HG03460 (cell line): ENCODE results near the gene CORO2A.
A peak's percentile ranks its signal among the peaks of the same experiment; 100 is the strongest.
"Not testable (repeated sequence)": the region's sequence is repeated elsewhere in the genome, so short reads cannot be mapped to it uniquely, and the experiment has no call there.

Source experiments
- ATAC-seq: cut with Tn5 transposase; IDR thresholded peaks from one replicate; pipeline ENCODE4 v1.9.1; 2021; ENCODE audit not compliant: unreplicated experiment

Gene CORO2A

DNA sequence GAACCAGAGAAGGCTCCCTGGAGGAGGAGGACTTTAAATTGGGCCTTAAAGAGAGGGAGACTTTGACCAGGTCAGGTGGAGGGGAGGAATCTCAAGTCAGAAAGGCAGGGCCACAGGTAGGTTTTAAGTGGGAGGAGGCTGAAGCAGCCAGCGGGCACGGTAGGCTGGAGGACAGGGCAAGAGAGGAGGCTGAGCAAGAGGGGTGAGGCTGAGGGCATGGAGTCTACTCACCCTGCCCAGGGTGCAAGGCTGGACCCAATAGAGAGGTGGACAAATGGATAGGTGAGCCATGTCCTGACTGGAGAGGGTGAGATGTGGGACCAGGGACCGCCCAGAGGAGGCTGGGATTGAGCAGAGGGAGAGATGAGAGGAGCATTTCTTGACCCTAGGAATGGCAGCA is 47.8 kb downstream of the CORO2A start:
- ATAC-seq, result no peak

DNA sequence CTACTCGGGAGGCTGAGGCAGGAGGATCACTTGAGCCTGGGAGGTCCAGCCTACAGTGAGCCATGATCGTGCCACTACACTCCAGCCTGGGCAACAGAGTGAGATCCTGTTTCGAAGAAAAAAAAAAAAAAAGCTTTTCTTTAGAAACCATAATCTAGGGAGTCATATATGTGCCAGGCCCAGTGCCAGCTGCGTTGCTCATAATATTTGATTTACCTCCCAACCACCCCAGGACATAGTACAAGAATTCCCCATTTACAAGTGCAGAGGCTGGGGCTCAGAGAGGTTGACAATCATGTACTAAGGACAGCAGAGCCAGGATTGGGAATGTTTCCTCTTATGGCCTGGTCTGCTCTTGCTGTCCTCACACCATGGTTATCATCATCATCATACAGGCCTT is 48.4 kb downstream of the CORO2A start:
- no peak for ATAC-seq

DNA sequence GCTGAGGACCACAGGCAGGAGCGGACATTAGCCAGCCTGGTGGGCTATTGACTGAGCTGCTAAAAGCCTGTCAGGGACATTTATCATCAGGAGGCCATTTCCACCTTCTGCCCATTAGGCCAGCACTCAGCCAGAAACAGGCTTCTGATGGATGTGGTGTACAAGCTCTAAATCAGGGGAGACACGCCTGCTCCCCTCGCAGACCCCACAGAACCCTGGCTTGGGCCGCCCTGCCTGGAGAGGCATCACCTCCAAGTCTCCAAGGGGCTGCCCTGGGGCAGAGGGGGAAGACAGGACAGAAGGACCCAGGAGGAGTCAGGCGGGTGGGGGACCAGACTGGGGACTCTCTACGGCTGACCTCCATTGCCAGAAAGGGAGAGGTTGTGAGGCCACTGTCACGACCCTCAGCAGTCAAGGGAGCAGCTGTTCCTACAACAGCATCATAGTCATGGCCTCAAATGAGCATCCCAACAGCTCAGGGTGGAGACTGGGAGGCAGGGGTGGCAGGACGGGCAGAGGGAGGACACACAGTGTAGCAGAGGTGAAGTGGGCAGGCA is 49.4 kb downstream of the CORO2A start:
- no peak for ATAC-seq

DNA sequence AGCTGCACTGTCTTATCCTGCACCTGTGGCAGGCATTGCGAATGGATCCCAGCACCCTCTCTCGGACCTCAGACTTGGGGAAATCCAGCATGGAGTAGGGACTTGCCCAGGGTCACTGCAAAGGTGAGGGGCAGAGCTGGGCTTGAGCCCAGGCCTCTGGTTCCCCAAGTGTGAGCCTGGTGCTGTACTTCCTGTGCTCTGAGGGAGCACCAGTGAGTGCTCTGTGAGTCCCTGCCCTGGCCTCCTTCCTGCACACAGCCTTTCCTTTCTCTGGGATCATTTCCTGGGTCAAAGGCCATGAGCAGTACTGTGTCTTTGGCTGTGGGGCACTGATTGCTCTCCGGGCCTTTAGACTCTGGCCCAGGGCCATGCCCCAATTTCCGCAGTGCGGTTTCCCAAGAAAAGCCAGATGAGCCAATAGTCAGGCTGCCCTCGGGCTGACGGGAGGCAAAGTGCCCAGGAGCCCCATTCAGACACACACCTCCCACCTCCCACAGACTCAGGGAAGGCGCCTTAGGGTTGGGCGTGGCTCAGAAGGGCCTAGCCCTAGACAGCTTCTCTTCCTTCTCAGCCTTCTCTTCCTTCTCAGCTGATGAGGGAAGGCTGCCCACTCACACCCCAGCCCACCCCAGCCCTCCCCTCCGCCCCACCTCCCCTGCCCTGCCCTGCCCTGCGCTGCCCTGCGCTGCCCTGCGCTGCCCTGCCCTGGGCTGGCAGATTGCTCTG is 50.1 kb downstream of the CORO2A start:
- no peak for ATAC-seq

DNA sequence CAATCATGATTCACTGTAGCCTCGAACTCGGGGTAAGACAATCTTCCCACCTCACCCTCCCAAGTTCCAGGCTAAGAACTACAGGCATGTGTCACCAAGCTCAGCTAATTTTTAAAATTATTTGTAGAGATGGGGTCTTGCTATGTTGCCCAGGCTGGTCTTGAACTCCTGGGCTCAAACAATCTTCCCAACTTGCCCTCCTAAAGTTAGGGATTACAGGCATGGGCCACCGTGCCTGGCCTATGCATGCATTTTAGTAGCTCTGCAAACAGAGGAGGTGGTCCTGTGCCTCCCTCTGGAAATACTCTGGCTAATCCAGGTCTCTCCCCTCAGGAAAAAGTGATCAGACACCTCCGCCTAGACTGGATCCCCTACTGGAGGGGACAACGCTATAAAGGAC is 51.9 kb downstream of the CORO2A start:
- ATAC-seq, result no peak

DNA sequence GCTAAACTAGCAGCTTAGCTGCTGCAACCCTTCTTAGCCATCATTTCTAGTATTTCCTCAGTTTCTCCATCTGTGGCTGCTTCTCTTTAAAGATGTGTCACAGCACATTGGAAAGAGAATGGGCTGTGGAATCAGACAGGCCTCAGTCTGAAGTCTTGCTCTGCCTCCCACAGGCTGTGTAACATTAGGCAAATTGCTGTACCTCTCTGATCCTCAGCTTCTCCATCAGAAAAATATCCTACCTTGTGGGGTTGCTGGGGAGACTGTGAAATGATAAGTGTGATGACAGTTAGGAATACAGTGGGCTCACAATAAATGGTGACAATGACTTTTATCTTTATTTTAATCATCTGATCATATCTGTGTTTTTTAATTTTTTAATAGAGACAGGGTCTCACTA is 55.9 kb downstream of the CORO2A start:
- ATAC-seq, result no peak

DNA sequence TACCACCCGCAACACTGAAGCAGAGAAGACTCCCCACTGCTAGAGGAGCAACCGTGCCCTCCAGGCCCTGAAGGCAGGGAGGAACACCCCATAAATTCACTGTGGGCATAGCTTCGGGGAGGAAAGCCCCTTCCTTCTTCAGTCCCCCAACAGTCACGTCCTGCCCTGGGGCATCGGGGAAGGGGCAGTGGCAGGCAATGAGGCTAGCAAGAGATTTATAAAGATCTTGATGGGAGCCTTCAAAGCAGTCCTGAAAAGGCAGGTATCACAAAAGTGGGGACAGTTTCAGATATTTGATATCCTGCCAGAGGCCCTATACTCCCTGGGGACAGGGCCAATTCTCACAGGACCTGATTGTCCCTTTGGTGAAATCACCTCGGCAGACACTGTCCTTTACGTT is 56.5 kb downstream of the CORO2A start:
- ATAC-seq, result no peak

DNA sequence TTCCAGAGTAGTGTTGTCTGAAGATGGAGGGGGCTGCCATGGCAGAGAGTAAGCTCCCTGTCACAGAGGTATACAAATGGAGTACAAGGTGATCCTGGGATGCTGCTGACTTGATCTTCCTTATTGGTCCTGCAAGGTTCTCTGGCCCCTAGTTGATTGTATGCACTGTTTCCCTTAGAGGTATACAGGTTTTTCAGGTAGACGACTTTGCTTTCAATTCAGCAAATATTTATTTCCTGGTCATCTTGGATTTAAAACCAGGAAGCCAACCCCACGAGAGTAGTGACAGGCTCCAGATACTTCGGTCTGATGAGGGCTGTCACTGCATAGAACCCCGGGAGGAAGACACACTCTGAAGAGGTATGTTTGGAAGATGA is 56.9 kb downstream of the CORO2A start:
- no peak for ATAC-seq

DNA sequence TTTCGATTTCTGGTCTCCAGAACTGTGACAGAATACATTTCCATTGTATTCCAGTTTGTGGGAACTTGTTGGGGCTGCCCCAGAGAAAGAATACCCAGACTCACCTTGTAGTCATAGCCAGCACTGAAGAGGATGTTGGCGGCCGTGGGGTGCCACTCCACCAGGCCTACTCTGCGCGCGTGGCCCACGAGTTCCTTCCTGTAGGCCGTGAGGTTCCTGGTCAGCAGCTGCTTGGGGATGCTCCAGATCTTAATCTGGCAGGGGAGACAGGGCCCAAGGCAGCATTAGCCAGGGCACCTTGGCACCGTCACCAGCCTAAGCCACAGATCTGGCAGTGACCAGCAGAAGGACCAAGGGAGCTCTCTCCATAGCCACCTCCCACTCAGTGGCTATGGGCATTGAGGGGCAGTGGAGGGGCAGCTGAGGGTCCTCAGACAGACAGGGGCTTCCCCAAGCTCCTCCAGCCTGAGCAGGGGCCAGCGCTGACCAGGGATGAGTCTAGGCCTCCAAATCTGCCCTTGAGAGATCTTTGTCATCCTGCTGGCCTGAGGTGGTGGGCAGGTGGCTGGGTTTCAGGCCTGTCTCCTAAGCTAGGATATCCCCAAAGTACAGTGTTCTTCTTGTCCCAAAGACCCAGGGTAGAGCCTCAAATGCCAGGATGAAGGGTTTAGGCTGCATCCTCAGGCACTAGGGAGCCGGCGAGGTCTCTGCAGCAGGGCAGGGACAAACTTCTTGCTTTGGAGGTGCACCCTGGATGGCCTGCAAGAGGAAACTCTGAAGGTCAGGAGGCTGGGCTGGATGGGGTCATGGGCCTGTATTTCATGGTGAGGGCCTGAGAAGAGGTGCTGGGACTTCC is 57.5 kb downstream of the CORO2A start:
- ATAC-seq, result no peak

DNA sequence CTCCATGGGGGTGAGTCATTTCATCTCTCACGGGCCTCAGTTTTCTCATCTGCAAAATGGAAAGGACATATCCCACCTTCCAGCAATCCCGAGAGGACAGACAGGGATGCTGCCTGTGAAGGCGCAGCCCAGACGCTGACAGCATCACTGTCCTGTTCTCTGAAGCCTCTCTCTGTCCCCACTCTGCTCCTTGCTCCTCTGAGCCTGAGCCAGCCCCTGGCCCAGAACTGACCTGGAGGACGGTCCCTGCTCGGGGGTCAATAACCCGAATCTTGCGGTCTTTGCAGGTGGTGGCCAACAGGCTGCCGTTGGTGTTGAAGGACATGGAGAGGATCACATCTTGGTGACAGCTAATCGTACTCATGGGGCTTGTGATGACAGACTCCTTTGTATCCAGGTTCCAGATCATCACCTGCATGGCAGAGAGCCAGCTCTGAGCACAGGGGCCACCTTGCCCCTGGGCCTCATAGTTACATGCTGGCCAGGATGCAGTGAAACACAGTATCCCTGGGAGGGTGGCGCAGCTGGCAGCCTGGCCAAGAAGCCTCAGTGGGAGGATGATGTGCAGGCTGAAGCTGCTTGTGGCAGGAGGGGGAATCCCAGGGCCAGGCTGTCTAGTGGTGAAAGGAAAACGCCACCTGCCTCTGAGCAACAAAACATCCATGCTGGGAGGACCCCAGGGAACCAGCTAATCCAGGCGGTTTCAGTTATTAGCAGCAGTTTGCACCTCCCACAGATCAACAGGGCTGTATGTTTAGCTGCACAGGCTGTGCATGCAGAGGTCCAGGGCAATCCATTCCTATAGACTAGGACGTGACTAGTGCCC is 59.4 kb downstream of the CORO2A start:
- ATAC-seq, result no peak

DNA sequence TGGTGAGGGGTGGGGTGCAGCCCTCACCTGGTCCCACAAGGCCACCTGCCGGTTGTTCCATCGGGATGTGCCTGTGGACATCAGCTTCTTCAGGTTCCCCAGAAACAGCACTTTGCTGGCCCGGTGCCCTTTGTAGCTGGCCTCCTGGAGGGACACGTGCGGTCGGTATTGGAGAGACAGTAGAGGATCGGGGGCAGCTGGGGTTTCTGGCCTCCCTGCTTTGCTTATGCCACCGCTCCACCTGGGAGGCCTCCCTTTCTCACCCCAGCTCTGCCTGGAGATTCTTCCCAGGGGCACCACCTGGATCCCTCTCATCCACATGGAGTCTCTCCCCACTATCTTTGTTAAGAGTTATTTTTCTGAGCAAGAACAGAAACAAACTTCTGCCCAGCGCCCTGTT is 60.3 kb downstream of the CORO2A start:
- no peak for ATAC-seq

DNA sequence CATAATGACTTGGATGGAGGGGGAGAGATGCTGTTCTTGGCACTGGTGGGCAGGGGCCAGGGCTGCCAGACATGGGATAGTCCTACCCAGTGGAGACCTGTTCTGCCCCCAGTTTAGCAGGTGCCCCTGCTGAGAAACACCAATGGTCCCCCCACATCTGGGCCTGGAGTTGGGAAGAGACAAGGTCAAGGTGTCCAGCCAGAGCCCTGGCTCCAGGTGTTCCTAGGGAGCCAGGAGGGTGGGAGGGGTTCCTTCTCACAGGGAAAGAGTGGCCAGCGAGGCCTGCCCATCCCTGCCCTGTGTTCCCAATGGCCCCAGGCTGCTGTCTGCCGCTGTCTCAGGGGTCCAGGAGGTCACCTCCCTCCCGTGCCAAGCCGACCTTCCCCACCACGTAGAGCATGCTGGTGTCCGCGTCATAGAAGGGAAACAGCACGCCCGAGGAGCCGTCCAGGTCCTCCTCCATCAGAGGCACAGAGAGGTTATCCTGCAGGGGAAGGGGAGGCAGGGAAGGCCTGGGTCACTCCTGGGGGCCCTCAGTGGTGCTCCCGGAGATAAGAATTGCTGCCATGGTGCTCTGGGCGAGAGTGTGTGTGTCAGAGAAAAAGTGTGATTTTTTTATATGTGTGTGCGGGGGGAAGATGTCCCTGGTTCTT is 61.7 kb downstream of the CORO2A start:
- no peak for ATAC-seq

DNA sequence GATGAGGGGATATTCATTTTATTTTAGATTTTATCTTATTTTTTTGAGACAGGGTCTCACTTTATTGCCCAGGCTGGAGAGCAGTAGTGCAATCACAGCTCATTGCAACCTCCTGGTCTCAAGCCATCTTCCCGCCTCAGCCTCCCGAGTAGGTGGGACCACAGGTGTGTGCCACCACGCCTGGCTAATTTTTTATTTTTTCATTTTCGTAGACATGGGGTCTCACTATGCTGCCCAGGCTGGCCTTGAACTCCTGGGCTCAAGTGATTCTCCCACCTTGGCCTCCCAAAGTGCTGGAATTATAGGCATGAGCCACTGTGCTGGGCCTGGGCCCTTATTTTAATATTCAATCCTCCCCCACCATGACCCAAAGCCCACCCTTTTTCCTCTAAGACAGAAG is 62.4 kb downstream of the CORO2A start:
- ATAC-seq, result not testable (repeated sequence)

DNA sequence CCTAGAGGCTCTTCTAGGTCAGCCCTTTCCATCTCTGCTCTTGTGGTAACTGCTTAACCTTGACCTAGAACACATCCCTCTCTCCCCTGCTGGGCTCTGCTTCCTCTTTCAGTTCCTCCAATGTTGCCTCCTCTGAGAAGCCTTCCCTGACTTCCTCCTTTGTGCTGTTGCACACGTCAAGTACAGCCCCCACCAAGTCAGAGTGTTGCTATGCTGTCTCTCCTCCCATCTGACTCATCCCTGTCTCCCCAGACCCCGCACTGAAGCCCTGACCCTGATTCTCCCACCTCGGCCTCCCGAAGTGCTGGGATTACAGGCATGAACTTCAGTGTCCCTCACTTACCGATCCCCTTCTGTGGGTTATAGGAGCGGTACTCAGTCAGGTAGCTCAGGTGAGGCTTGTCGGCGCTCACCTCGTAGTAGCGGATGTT is 63.0 kb downstream of the CORO2A start:
- peak; percentile 80 for ATAC-seq

DNA sequence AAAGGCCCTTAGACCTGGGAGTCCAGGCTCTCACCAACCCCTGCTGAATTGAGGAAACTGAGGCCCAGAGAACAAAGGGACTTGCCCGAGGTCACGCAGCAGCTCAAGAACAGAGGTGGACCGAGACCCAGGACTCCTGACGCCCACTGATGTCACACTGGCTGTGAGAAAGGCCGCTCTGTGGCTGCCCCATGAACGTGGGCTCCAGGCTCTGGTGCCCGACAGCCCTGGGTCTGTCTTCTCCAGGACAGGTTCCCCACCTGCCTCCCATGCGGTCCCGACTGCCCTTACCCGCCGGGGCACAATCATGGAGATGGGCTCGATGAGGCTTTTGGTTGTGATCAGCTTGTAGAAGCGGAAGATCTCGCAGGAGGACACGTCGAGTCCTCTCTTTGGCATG is 64.1 kb downstream of the CORO2A start:
- ATAC-seq, result no peak

DNA sequence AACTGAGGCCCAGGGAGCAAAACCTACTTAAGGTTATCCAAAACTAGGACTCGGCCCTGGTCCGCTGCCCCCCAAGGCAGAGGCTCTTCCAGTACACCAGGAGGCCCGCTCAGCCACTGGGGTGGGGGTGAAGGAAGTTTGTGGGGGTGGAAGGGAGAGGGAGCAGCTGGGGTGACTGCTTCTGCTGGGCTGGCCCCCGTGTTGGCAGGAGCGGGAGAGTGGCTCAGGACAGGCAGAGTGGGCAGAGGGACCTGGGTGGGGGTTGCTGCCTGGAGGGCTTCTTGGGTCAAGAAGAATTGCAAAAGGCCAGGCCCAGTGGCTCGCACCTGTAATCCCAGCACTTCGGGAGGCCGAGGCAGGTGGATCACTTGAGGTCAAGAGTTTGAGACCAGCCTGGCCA is 65.2 kb downstream of the CORO2A start:
- ATAC-seq, result no peak

DNA sequence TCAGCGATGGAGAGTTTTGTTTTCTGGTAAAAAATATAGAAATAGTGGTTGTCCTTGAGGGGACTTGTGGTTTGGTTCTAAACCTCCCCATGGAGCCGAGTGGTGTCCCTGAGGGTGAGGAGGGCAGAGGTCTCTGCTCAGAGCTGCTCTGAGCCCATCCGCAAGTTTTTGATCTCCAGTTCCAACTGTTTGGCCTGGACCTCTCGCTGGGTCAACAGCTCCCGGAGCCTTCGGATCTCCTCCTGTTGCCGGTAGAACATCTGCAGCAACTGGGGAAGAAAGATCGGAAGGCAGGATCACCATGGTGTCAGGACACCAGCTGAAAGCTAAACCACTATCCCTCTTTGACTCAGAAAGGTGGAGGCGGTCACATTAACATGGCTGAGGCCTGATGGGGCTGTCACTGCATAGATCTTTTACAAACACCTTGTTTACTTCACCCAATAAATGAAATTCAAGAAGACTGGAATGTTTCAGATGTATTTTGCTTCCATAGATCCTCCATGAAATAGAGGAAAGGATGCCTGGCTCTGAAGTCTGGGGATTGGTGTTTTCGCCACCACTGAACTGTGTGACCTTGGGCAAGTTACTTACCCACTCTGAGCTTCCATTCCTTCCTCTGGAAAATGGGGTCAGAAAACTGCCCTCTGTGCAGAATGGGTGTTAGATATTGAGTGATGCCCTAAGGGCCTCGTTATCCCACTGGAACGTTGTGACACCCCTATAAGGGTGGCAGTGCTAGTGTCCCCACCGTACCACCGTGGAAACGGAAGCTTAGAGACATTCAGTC is 67.6 kb downstream of the CORO2A start:
- no peak for ATAC-seq

DNA sequence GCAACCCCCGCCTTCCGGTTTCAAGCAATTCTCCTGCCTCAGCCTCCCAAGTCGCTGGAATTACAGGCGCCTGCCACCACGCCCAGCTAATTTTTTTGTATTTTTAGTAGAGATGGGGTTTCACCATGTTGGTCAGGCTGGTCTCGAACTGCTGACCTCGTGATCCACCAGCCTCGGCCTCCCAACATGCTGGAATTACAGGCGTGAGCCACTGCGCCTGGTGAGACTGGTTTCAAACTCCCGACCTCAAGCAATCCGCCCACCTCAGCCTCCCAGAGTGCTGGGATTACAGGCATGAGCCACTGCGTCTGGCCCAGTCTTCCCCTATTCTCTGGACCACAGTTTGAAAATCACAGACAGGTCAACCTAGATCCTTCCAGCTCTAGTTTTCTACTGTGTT is 68.3 kb downstream of the CORO2A start:
- ATAC-seq, result not testable (repeated sequence)

DNA sequence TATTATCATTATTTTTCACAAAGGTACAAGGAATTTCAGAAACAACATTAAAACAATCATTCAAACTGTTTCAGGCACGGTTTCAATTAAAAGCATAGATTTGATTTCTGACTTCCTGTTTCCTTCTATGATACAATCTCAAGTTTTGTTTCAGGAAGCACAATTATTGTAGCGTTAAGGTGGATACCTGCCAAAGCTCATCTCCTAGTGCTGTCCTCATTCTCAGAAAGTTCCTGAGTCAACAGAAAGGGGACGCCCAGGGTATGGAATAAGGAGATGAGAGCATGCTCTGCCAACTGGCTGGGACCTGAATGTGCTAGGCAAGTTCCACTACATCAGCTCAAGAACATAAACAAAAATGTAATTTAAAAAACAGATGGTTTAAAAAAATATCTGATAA is 71.4 kb downstream of the CORO2A start:
- no peak for ATAC-seq

DNA sequence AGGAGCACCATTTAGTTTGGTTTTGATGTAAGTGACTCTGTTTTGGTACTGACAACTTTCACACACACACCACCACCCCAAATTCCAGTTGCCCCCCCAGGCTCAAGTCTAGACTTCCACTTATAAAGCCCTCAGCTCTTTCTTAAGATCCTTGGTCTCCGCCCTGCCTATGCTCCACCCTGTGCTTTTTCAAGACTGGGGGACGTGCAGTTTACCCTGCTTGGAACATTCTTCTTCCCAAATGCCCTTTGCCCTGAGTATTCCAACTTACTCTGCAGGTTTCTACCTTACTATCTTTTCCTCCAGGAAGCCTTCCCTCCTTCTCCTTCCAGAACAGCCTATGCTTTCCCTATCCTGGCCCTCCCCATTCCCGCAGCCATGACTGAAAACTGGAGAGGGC is 72.0 kb downstream of the CORO2A start:
- ATAC-seq, result no peak
